Upper lobe of left lung (tissue), 4 donors: ENCODE data around the gene AP5Z1.

Experiments
- EP300 ChIP-seq, 4 donors: sonication (generic); formaldehyde crosslinking; IDR thresholded peaks; one replicate each; pipeline ENCODE4 v1.5.1; 2017; ENCODE audit warnings: antibody characterized with exemption in 4 of 4, control low read depth in 2 of 4
- POLR2A ChIP-seq, 4 donors: fragments of 450-650 bp; IDR thresholded peaks; one replicate each; pipeline ENCODE4 v1.5.1; 2016 to 2017; ENCODE audit warnings: antibody characterized with exemption in 4 of 4, mild to moderate bottlenecking in 2 of 4
- POLR2AphosphoS5 ChIP-seq, 2 donors: sonication (generic); formaldehyde crosslinking; IDR thresholded peaks; one replicate each; pipeline ENCODE4 v1.5.1; 2017; ENCODE audit warnings: antibody characterized with exemption in 2 of 2
- TF ChIP-seq, protein P1 (sequence below), 6 experiments: fragments of 450-650 bp in 4 of 6; fragments of 200-600 bp in 2 of 6; sonication (generic) in 2 of 6; IDR thresholded peaks; one replicate each; pipeline ENCODE4 v1.5.1; 2016 to 2019; ENCODE audit warnings: antibody characterized with exemption in 6 of 6

GRCh38 chr7:4822677-4823076, 47.3 kb downstream of the AP5Z1 start:
- TF ChIP-seq, protein P1, sequence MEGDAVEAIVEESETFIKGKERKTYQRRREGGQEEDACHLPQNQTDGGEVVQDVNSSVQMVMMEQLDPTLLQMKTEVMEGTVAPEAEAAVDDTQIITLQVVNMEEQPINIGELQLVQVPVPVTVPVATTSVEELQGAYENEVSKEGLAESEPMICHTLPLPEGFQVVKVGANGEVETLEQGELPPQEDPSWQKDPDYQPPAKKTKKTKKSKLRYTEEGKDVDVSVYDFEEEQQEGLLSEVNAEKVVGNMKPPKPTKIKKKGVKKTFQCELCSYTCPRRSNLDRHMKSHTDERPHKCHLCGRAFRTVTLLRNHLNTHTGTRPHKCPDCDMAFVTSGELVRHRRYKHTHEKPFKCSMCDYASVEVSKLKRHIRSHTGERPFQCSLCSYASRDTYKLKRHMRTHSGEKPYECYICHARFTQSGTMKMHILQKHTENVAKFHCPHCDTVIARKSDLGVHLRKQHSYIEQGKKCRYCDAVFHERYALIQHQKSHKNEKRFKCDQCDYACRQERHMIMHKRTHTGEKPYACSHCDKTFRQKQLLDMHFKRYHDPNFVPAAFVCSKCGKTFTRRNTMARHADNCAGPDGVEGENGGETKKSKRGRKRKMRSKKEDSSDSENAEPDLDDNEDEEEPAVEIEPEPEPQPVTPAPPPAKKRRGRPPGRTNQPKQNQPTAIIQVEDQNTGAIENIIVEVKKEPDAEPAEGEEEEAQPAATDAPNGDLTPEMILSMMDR (IDR thresholded peaks at IDR 0.05), result no peak
- TF ChIP-seq EP300 (IDR thresholded peaks at IDR 0.05) (no peak), POLR2AphosphoS5 (IDR thresholded peaks at IDR 0.05) (no peak), POLR2A (IDR thresholded peaks at IDR 0.05) (no peak)
